Epidermal melanocyte (primary cell): ENCODE measurements around the gene AGRN.
A peak's percentile ranks its signal among the peaks of the same experiment; 100 is the strongest.

ENCODE experiments used
- DNase-seq: peaks from one replicate; pipeline ENCODE4 v3.0.0; 2011; ENCODE audit warnings: low spot score; ENCODE audit not compliant: insufficient read length

The AGRN gene

DNA sequence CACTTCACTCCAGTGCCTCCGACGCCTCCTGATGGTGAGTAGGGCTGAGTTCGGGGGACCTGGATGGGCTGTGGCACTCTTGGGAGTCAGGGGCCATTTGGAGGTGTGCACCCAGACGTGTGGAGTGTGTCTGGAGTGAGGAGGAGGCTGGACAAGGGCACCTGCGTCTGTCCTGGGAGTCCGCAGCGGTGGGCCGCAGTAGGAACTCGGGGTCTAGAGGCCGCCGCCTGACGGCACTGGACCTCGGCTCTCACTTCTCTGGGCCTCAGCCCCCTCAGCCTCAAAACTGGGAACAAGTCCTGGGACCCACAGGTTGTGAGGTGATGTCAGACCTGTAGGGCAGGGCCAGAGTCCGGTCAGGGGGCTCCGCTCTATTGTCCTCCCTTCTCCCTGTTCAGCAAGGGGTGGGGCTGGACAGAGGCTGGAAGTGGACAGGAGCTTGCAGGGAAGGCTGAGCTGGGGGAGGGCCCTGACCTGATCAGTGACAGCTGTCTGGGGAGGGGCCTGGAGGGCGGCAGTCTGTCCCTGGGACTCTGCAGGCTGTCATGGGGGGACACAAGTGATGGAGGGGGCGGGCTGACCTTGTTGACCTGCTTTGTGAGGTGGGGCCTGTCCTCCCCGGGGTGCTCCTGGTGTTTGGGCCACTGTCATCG lies 15.5 kb downstream of the AGRN start:
- DNase-seq, result no peak

DNA sequence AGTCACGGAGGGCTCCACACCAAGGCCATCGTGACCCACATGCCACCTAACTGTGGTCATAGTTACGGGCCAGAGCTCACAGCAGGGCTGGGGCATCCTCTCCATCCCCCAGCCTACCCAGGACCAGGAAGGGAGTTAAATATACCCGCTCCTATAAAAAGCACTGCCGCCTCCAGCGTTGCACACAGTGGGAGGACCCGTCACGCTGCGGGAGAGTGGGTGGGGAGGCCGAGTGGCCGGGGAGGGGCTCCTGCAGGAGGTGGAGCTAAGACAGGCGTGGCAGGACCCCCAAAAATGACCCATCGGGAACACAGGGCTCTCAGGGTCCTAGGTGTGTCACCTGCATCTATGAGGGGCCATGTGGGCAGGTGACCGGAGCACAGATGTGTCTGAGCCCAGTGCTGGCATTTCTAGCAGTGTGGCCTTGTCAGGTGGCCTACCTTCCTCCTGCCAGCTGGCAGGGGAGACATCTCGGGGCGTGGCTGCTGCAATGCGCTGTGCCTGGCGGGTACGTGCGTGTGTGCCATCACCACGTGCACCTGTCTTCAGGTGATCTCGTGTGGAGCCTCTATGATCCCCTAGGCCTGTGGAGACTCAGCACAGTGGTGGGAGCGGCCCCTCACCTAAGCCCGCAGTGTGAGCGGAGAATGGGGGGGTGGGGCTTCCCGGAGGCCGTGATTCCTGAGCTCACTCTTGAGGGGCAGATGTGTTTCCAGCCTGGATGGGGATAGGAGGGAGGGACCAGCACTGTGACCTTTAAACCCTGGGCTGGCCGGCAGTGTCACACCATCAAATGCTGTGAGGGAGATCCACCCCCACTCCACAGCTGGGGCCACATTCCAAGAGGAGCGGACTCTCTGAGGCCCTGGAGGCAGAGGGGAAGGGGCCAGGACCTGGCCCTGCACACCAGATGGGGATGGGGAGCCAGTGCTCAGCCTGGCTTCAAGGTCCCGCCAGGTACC lies 17.7 kb downstream of the AGRN start:
- DNase-seq, result no peak

DNA sequence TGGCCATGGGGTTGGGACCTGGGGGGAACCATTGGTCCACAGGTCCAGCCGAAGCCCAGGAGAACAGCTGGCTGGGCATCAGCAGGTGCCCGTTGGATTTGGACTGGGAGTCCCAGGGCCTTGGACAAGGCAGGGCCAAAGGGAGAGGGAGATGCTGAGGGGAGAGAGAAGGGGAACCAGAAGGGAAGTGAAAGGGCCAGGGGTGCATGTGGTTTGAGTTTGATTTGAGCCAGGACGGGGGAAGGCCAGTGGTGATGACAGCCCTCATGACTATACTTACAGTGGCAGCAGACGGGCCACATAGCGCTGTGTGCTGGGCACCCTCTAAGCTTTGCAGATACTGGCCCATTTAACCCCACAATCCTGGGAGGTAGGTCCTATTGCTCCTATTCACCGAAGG lies 18.8 kb downstream of the AGRN start:
- no peak for DNase-seq

DNA sequence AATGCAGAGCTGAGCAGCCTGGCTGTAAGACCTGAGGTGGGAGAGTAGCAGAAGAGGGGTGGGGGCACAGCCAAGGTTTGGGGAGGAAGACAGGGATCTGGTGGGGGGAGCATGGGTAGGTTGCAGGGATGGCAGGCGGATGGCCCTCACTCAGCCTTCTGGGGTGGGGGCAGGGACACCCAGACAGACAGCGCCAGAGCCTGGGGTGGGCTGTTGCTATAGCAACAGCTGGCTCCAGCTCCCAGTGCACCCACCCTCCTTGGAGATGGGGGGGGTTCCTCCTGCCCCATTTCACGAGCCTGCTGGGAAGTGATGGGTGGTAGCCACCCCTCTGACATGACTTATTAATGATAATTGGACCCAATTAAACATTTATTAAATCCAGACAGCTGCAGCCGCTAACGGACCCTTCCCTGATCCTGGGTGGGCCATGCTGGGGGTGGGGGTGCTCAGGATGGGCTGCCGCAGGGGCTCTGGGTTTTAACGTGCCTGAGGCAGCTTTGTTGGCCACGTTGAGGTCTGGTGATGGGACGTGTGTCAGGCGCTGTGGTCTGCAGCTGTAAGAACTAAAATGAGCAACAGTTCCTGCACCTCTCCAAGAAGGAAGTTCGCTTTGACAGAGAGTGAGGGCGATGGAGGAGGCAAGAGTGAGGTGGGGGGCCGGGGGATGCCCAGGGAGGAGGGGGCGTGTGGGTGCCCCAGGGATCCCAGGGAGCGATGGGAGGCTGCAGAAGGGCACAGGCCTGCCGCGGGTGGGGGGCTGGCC lies 19.4 kb downstream of the AGRN start:
- DNase-seq, result no peak

DNA sequence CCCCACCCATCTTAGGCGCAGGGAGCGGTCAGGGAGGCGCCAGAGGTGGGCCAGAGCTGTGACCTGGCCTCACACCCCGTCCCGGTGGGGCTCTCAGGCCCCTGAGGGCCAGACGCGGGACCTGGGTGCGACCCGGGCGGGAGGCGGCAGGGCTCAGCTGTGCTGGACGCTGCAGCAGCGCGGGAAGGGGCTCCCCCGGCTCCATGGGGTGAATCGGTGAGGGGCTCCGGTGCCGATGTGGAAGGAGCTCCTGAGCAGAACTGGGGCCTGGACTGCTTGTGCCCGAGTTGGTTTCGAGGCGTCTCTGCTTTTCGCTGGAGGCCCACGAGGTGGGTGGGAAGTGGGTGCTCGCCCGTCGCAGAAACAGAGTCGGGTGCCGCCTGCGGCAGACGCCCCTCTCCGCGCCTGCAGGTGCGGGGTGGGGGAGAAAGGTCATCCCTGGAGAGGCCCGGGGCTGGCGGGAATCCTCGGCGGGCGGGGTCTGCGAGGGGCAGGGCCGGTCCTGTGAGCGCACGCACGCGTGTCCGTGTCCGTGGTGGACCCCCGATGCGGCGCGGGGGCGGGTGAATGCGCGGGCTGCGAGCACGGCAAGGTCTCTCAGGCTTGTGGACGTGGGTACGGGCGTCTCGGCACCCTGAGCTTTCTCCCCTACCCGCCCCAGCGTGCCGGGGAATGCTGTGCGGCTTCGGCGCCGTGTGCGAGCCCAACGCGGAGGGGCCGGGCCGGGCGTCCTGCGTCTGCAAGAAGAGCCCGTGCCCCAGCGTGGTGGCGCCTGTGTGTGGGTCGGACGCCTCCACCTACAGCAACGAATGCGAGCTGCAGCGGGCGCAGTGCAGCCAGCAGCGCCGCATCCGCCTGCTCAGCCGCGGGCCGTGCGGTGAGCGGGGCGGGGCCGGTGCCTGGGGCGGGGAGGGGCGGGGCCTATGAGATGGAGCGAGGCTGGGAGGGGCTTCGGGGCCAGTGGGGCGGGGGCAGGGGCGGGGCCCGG lies 20.4 kb downstream of the AGRN start:
- DNase-seq, result peak; percentile 93

DNA sequence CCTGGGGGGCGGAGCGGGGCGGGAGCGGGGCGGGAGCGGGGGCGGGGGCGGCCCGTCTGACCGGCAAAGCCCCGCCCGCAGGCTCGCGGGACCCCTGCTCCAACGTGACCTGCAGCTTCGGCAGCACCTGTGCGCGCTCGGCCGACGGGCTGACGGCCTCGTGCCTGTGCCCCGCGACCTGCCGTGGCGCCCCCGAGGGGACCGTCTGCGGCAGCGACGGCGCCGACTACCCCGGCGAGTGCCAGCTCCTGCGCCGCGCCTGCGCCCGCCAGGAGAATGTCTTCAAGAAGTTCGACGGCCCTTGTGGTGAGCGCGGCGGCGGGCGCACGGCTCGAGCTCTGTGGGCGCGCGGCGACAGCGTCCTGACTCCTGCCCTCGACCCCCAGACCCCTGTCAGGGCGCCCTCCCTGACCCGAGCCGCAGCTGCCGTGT lies 21.2 kb downstream of the AGRN start:
- no peak for DNase-seq

DNA sequence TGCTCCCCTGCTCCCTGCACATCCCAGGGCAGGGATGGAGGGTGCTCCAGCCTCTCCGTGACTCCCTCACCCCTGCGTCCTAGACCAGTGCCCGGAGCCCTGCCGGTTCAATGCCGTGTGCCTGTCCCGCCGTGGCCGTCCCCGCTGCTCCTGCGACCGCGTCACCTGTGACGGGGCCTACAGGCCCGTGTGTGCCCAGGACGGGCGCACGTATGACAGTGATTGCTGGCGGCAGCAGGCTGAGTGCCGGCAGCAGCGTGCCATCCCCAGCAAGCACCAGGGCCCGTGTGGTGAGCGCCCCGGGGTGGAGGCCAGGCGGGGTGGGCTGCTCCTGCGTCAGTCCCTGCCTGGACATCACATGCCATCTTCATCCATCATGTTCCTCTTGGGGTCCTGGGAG lies 22.0 kb downstream of the AGRN start:
- DNase-seq, result no peak

DNA sequence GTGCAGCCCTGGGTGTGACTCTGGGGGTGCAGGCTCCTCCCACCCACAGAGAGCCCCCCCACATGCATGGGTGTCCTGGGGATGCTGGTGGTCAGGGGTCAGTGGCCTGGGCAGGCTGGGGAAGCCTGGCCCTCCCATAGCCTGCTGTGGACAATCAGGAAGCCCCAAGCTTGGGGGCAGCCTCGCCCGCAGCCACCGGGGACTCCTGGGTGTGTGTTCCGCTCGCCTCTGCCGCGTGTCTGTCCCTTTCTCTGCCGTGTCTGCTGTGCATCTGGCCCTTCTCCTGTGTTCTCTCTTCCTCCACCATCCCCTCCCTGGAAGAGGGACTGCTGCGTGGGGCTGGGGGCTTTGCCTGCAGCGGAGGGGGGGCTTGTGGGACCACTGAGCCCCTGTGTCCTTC lies 22.9 kb downstream of the AGRN start:
- DNase-seq, result no peak

DNA sequence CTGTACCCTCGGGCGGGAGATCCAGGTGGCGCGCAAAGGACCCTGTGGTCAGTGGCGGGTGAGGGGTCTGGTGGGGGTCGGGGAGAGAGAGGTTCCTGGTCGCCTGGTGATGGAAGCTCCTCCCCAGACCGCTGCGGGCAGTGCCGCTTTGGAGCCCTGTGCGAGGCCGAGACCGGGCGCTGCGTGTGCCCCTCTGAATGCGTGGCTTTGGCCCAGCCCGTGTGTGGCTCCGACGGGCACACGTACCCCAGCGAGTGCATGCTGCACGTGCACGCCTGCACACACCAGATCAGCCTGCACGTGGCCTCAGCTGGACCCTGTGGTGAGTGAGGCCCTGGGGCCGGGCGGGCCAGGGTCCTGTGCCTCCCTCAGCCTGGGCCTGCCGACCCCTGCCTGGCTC lies 23.5 kb downstream of the AGRN start:
- no peak for DNase-seq

DNA sequence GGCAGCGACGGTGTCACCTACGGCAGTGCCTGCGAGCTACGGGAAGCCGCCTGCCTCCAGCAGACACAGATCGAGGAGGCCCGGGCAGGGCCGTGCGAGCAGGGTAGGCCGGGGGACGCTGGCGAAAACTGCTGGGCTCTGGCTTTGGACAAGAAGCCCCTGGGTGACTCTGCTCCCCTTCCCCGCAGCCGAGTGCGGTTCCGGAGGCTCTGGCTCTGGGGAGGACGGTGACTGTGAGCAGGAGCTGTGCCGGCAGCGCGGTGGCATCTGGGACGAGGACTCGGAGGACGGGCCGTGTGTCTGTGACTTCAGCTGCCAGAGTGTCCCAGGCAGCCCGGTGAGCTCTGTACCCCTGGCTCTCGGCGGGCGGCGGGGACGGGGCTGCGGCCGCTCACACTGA lies 24.0 kb downstream of the AGRN start:
- DNase-seq, result no peak

DNA sequence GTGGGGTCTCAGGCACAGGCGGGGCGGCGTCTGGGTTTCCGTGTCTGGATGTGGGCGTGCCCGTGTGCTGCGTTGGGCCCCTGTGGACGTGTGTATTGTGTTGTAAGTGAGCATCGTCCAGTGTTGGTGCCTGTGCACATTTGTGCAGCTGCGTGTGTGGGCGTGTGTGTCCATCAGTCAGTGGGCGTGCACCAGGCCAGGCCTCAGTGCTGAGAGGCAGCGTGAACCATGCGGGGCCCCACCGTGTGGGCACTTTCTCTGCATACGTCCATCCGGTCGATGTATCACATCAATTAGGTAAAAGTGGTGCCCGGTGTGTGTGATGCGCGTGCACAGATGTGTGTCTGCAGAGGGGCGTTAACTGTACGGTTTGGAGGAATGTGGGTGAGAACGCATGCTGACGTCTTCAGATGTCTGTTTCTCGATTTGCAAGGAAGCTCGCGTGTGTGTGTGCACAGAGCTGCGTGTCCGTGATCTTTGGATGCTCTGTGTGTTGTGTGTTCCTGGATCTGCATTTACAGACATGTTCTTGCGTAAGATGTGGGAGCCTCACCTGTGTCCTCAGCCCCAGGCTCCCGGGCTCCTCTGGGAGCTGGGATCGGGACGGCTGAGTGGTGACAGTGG lies 24.6 kb downstream of the AGRN start:
- no peak for DNase-seq

DNA sequence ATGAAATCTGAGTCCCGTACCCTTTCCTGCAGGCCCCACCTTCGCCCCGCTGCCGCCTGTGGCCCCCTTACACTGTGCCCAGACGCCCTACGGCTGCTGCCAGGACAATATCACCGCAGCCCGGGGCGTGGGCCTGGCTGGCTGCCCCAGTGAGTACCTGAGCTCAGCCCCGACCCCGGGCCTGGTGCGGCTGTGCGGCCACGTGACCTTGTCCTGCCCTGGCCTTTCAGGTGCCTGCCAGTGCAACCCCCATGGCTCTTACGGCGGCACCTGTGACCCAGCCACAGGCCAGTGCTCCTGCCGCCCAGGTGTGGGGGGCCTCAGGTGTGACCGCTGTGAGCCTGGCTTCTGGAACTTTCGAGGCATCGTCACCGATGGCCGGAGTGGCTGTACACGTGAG lies 25.2 kb downstream of the AGRN start:
- no peak for DNase-seq

DNA sequence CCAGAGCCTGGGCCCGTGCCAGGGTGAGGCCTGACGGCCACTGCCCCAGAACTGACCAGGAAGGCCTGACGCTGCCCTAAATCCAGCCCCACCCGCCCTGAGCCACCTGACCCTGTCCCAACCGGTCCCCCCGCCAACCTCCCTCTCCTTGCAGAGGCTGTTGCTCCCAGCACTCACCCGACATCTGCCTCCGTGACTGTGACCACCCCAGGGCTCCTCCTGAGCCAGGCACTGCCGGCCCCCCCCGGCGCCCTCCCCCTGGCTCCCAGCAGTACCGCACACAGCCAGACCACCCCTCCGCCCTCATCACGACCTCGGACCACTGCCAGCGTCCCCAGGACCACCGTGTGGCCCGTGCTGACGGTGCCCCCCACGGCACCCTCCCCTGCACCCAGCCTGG lies 26.3 kb downstream of the AGRN start:
- no peak for DNase-seq

DNA sequence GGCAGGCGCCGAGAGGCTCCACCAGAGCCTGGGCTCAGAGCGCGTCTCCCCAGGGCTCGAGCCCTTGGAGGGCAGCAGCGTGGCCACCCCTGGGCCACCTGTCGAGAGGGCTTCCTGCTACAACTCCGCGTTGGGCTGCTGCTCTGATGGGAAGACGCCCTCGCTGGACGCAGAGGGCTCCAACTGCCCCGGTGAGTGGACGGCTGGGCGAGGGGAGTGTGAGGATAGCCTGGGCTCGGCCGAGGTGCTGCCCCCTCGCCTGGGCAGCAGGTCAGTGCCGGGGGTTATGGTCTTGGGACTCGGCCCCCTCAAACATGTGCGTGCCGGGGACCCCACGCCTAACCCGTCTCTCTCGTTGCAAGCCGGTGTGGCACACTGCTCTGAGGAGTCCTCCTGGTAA lies 26.8 kb downstream of the AGRN start:
- DNase-seq, result no peak

DNA sequence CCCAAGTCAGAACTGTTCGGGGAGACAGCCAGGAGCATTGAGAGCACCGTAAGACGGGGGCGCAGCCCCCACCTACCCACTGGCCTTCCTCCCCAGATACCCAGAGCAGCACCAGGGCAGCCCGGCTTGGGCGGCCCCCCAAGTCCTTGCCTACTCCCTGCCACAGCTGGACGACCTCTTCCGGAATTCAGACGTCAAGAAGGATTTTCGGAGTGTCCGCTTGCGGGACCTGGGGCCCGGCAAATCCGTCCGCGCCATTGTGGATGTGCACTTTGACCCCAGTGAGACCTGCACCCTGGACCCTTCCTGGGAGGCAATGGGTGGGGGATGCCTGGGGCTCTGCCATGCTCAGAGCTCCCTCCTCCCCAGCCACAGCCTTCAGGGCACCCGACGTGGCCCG lies 27.5 kb downstream of the AGRN start:
- DNase-seq, result no peak

DNA sequence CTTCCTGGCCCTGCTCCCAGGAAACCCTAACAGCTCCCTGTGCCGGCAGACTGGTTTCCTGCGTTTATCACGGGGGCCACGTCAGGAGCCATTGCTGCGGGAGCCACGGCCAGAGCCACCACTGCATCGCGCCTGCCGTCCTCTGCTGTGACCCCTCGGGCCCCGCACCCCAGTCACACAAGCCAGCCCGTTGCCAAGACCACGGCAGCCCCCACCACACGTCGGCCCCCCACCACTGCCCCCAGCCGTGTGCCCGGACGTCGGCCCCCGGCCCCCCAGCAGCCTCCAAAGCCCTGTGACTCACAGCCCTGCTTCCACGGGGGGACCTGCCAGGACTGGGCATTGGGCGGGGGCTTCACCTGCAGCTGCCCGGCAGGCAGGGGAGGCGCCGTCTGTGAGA lies 28.0 kb downstream of the AGRN start:
- no peak for DNase-seq

DNA sequence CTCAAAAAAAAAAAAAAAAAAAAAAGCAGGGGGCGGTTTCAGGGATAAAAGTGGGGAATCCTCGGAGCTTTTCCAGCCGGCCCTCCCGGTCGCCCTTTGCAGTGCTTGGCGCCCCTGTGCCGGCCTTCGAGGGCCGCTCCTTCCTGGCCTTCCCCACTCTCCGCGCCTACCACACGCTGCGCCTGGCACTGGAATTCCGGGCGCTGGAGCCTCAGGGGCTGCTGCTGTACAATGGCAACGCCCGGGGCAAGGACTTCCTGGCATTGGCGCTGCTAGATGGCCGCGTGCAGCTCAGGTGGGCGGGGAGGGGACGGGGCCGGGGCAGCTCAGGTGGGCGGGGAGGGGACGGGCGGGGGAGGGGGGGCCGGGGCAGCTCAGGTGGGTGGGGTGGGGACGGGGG lies 28.8 kb downstream of the AGRN start:
- DNase-seq, result no peak

DNA sequence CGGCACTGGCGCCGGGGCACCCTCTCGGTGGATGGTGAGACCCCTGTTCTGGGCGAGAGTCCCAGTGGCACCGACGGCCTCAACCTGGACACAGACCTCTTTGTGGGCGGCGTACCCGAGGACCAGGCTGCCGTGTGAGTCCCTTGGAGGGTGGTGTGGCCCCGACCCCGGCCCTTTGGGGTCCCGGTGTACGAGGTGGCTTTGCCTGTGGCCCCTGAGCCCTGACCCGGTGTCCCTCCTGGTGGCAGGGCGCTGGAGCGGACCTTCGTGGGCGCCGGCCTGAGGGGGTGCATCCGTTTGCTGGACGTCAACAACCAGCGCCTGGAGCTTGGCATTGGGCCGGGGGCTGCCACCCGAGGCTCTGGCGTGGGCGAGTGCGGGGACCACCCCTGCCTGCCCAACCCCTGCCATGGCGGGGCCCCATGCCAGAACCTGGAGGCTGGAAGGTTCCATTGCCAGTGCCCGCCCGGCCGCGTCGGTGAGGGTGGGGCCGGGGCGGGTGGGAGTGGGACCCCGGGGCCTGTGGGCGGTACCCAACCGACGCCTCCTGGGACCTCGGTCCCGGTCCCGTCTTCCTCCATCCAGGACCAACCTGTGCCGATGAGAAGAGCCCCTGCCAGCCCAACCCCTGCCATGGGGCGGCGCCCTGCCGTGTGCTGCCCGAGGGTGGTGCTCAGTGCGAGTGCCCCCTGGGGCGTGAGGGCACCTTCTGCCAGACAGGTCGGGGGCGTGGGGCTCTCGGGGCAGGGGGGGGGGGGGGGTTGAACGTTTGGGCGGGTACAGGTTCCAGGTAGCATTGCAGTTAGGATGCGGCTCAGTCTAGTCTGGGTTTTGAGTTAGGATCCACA lies 29.6 kb downstream of the AGRN start:
- no peak for DNase-seq

DNA sequence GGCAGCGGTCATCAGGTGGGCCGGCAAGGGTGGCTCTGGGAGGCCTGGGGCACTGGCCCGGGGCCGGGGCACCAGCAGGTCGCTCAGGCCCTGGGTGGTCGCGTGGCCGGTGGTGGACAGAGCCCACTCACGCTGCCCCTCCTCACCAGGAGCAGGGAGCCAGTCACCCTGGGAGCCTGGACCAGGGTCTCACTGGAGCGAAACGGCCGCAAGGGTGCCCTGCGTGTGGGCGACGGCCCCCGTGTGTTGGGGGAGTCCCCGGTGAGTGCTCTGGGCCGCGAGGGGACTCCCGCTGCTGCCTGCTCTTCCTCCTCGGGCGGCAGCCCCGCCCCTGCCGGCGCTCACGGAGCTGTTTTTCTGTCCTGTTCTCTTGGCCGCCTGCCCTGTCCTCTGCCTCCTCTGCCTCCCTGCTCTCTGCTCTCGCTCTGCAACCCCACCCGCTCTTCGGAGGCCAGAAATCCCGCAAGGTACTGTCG lies 30.7 kb downstream of the AGRN start:
- DNase-seq, result no peak
